ENCODE results near the gene PCBD2.

PCBD2 gene

DNA sequence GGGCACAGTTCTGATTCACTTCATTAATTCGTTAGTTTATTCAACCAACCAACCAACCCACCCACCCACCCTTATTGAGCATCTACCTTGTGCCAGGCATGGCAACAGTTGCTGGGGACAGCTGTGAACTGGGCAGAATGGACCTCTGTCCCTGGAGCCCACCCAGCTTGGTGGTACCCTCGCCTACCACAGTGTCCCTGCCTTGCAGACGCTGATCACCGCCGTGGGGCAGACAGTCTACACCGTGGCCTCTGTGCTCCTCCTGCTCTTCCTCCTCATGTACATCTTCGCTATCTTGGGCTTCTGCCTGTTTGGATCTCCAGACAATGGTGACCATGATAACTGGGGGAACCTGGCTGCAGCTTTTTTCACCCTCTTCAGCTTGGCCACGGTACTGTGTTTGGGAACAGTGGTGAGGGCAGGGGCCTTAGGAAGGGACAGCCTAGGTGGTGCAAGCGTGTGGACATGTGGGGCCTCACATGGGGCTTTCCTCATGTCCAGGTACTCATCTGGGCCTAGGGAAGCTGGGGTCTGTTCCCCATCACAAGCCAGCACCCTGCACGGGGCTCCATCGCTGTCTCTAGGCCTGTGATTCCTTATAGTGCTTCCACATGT lies 102.9 kb downstream of the PCBD2 start:
- DNase-seq (ENCODE audit: low spot score): no peak

DNA sequence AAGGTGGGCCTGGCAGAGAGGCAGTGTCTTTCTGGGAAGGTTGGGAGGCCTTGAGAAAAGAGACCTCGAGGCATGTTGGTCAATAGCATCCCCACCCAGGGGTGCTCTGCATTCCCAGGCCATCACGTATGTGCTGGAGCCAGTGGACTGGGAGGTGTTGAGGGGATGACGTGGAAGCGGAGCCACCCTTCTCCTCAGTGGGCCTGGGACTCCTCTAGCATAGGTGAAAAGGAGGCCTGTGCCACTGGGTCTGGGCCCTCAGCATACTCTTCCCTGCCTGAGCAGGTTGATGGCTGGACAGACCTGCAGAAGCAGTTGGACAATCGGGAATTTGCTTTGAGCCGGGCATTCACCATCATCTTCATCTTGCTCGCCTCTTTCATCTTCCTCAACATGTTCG lies 103.6 kb downstream of the PCBD2 start:
- no peak for DNase-seq (ENCODE audit: low spot score)

DNA sequence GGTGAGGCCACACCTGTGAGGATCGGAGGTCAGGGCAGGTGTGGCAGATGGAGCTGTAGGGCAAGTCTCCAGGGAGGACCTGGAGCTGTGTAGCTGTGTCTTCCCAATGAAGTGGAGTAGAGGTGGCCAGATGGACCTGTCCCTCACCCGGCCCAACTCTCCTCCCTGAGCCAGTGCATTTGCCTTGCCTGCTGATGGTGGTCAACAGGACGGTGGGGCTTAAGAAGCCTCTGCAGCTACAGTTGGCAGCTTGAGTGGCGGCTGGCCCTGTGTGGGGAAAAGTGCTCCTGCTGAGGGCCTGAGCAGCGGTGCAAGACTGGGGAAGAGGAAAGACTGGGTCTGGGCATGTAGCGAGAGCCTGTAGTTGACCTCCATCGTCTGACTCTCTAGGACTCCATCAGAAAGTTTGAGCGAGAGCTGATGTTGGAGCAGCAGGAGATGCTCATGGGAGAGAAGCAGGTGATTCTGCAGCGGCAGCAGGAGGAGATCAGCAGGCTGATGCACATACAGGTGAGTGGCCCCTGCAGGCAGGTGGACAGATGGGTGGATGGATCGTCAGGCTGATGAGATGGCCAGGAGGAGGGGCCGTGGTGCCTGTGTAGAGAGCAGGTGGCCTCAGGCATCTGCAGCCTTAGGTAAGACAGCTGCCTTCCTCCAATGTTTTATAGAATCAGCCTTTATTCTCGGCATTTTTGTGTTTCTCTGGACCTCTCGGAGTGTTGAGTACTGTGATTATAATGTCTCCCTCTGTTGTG lies 104.2 kb downstream of the PCBD2 start:
- no peak for DNase-seq (ENCODE audit: low spot score)

DNA sequence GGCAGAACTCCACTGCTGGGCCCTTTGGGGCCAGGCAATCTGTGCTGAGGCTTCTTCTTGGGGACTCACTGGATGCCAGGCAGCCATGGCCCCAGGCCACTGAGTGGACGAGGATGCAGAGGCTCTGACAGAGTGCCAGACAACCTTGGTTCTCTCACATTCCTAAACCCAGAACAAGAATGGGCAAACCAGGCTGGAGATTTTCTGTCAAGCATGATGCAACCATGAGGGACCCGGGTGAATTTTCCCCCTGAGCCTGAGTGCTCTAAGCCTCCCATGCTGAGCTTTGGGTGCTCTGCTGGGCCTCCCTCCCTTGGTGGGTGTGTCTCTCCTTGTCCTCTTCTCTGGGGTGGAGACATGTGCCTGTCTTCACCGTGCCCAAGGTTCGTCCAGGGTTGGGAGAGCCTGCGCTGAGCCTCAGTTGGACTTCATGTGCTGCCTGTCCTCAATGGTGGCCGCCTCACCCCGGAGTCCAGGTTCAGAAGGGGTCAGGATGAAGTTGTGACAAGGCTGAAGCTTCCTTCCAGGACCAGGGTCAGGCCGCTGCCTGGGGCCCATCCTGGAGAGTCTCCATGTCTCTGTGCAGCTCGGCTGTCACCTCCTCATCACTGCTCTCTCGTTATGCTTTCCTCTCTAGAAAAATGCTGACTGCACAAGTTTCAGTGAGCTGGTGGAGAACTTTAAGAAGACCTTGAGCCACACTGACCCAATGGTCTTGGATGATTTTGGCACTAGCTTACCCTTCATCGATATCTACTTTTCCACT lies 105.0 kb downstream of the PCBD2 start:
- DNase-seq (ENCODE audit: low spot score): no peak

DNA sequence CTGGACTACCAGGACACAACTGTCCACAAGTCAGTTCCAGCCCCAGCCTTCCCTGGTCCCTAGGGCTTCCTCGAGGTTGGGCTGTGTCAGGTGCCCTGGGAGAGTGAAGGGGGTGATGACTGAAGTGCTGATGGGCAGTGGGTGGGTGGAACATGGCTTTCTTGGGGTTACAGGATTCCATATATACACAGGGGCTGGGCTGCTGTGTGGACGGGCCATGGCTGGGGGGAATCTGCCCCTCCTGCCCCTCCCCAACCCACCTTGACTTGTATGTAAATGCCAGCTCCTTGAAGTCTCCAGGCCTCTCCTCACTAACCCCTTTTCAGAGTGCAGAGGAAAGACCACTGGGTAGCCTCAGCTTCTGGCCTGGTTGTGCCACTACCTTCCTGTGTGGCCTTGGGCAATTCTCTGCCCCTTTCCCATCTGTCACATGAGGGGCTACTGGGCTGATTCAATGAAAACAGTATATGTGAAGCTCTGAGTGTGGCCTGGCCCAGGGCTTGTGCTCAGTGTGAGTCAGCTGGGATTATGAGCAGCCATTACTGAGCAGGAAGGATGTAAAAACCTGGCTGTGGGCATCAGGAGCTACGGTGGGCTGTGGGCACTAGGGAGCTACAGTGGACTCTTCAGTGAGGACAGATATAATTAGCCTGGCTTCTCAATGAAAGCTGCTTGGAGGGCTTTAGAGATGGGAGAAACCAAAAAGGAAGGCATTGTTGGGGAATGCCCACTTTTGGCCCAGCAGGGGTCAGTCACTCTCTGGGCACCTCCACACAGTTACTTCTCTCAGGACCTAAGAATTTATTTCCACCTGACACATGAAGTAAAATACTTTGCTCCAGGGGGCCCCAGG lies 105.8 kb downstream of the PCBD2 start:
- DNase-seq (ENCODE audit: low spot score): no peak

GRCh38 chr5:135011355-135012032 lies 106.6 kb downstream of the PCBD2 start:
- no peak for DNase-seq (ENCODE audit: low spot score)

DNA sequence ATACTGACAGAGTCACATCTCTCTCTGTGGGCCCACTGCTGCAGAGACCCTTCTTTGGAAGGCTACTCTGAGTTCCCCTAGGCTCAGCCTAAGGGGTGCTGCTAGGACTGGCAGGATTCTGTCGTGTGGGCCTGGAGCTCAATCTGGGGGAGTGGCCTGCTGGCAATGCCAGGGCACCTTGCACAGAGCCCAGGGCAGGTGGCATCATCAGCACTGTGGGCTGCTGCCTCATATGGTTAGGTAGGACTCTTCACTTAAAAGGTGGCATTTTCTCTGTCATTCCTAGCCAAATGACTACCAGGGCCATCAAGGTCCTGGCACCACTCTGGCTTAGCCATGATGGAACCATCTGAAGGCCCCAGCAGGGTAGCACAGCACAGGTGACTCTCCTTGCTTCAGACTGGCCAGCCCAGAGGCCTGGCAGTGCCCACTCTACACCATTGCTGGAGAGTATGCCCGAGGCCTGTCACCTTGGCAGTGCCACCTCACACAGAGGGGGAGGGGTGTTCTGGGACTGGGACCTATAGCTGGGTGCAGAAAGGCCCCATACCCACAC lies 107.2 kb downstream of the PCBD2 start:
- DNase-seq (ENCODE audit: low spot score): no peak
